COLO829 (cell line): ENCODE data around the gene RARG.
"Not testable (repeated sequence)": the region's sequence is repeated elsewhere in the genome, so short reads cannot be mapped to it uniquely, and the experiment has no call there.

Experiments
- DNase-seq: peaks from one replicate; pipeline ENCODE4 v3.0.0; 2012; ENCODE audit warnings: low spot score

The RARG gene

GRCh38 chr12:53208435-53208834, 23.6 kb downstream of the RARG start:
- DNase-seq, result no peak

GRCh38 chr12:53207042-53207441, 25.0 kb downstream of the RARG start, which contains the start of gene ITGB7:
Gene ITGB7, minus strand, starts transcription at chr12:53207251. Its CDS starts 6,808 bp downstream, at chr12:53200443.
- no peak for DNase-seq

GRCh38 chr12:53205747-53206419, 26.1 kb downstream of the RARG start:
- DNase-seq, result no peak

- no peak for DNase-seq
These were observed 27.7 kb downstream of the RARG start for GRCh38 chr12:53204351-53204750.

- not testable (repeated sequence) for DNase-seq
These were observed 29.7 kb downstream of the RARG start for GRCh38 chr12:53202316-53202715.

- DNase-seq, result no peak
These were observed 30.4 kb downstream of the RARG start for GRCh38 chr12:53201639-53202038.

GRCh38 chr12:53201177-53201541, 30.9 kb downstream of the RARG start:
- no peak for DNase-seq

- DNase-seq, result no peak
These were observed 31.4 kb downstream of the RARG start for GRCh38 chr12:53200458-53201176.

- DNase-seq, result no peak
These were observed 31.9 kb downstream of the RARG start for GRCh38 chr12:53200107-53200457.

GRCh38 chr12:53199700-53200099, 32.3 kb downstream of the RARG start:
- no peak for DNase-seq

GRCh38 chr12:53198486-53199110, 33.4 kb downstream of the RARG start:
- DNase-seq, result no peak

- DNase-seq, result no peak
These were observed 34.9 kb downstream of the RARG start for GRCh38 chr12:53197011-53197640.

GRCh38 chr12:53196486-53196885, 35.5 kb downstream of the RARG start:
- DNase-seq, result no peak

GRCh38 chr12:53195516-53196420, 36.2 kb downstream of the RARG start:
- DNase-seq, result no peak

- no peak for DNase-seq
These were observed 37.0 kb downstream of the RARG start for GRCh38 chr12:53194973-53195372.

GRCh38 chr12:53193985-53194716, 37.9 kb downstream of the RARG start:
- no peak for DNase-seq

- no peak for DNase-seq
These were observed 39.0 kb downstream of the RARG start for GRCh38 chr12:53193040-53193439.

GRCh38 chr12:53192531-53193021, 39.4 kb downstream of the RARG start:
- no peak for DNase-seq

GRCh38 chr12:53191885-53192530, 40.0 kb downstream of the RARG start:
- no peak for DNase-seq

GRCh38 chr12:53191096-53191884, 40.7 kb downstream of the RARG start:
- no peak for DNase-seq
